ENCODE measurements around the gene STAT5B. TPM values are rescaled to one million over a fixed set of nuclear protein-coding genes. Genes with fewer than 3 reads are reported as not detected.

STAT5B gene
- total and polyA plus RNA-seq, 9 of the 15 experiments (the other 6 are each of a cell fraction or from before 2014, with no cell fraction given) = 20.8 to 176 (median 92.4) TPM

DNA sequence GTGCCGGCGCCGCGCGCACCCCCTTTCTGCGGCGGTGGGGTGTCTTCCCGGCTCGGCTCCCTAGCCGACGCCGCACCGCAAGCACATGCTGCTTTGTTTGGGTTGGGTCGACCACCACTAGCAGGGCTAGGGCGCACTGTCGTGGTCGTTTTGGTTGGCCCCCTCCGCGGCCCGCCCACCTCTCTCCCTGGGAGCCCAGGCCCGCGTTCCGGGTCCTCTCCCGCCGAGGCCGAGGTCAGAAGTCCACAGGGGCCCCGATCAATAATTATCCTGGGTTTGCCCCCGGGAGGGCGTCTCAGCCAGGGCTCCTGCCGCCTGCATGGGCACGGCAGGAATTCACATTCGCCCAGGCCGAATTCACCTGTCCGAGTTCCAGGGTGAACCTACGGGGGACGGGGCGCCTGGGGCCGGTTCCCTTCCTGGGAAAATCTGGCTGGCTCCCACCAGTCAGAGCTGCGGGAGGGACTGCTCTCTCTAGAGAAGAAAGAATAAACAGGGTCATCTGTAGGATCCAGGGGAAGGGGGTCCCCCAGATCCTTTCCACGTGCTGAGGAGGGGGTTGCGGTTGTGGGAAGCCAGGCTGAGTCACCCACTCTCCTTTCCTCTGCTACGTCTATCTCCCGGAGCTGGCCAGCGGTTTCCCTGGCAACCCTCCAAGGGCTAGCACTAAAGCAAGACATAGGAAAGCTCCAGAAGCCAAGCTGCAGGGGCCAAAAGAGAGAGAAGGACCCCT is 584 bp upstream of the STAT5B start (continued):
- TF ChIP-seq MYC (IDR thresholded peaks at IDR 0.05; ENCODE audit: low read depth, low read length) = peak; percentile 91
- TF ChIP-seq MYC (CRISPR knock-in tag; IDR thresholded peaks at IDR 0.05; ENCODE audit: borderline replicate concordance, low read depth) = peak; percentile 54; the same call in 1 of the 2 replicates

DNA sequence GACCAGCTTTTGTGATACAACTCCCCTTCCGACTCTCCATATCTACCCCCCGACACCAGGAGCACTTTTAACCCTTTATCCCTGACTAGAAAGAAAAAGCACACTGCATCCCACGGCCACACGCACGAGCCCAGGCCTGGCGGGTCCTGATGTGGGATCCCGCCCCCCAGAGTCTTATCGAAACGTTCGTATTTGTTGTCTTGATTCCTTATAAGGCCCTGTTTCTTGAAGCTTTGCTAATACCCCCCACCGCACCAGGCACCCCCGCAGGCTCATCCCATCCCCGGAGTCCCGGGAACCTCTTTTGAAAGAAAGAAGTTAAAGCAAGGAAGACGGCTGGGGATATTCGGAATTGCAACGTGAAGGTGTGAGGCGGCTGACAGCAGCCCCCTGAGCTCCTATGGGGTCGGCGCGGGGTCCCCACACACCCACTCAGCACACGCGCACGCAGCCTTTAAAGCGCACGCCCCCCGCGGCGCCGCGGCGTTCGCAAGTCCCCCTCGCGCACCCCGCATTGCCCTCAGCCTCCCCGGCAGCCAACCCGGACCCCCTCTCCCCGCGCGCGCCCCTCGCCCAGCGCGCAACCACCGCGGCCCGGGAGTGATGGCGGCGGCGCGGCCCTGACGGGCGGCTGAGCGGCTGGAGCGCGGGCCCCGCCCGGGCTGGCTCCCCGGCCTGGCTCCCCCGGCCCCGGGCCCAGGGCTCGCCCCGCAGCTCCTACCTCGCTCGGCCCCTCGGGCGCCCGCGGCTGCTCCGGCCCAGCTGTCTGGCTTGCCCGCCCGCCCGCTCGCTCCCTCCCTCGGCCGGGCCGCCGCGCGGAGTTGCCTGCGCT is 448 bp downstream of the STAT5B start:
- Histone ChIP-seq H3K4me1 (replicated peaks in 1 of 2; ENCODE audit: control insufficient read depth in 2 of 2, insufficient read depth in 2 of 2, low read length in 2 of 2) (peaks cover 11 to 22% of the 10 kb centered on the region in 2 experiments; a peak in 4 of 5 replicates), H3K4me2 (ENCODE audit: insufficient read depth, low read length) (peak overlapping the region; percentile 95), H3K27me3 (ENCODE audit: control insufficient read depth in 2 of 2, insufficient read depth in 2 of 2, low read length in 2 of 2) (no peaks in the 10 kb centered on the region), H3K9me1 (ENCODE audit: control insufficient read depth, insufficient read depth, low read length) (no peaks in the 10 kb centered on the region), H3K4me3 (peak overlapping the region; percentile 81), H2AFZ (ENCODE audit: low read depth, low read length) (no peak overlapping the region), H4K20me1 (replicated peaks; ENCODE audit: control insufficient read depth, insufficient read depth, low read length) (no peaks in the 10 kb centered on the region), H3K79me2 (ENCODE audit: control insufficient read depth, insufficient read depth, low read length) (peaks cover 82% of the 10 kb centered on the region), H3K27ac (ENCODE audit: extremely low read depth, low read depth, low read length) (peak overlapping the region; percentile 93), H3K9me3 (replicated peaks; ENCODE audit: control insufficient read depth, insufficient read depth, low read depth, low read length) (no peaks in the 10 kb centered on the region), H3K9ac (ENCODE audit: insufficient read depth in 1 of 2, low read depth in 2 of 2, low read length in 2 of 2) (peak overlapping the region; percentile 84 to 95), H3K36me3 (ENCODE audit: control insufficient read depth, insufficient read depth, low read length) (peaks cover 36% of the 10 kb centered on the region)
- ATAC-seq = peak; percentile 36
- ChIA-PET POLR2A (interaction anchor here (0.5 to 2.5 kb wide), 14 partner anchors 9 to 1949 kb away, joined by 3 to 11 read pairs (median 4); partner anchors contain the start of genes STAT3 and STAT5A), CTCF (ENCODE audit: low intra/inter-chr PET ratio) (no interaction called here)
- peak; percentile 77 for FAIRE-seq
- no TSS peak for BruUV-seq (replicated peaks)
- in situ Hi-C loops (cut with MboI) = no loop called here
- peak; percentile 47 to 90 (median 60) for DNase-seq (ENCODE audit: extremely low read depth in 1 of 4, low spot score in 3 of 4)
- intact Hi-C loops (cut with micrococcal nuclease) = loop anchor here (1.0 kb wide), 1 partner anchor 37 kb away; no protein-coding TSS in a partner anchor
- WGBS (ENCODE audit: insufficient coverage, low coverage, missing lambda C conversion rate) = under 1% methylated on average over 43 of the region's 82 CpGs
- TF ChIP-seq BCOR (IDR thresholded peaks at IDR 0.05) = no peak
- TF ChIP-seq, protein P1, sequence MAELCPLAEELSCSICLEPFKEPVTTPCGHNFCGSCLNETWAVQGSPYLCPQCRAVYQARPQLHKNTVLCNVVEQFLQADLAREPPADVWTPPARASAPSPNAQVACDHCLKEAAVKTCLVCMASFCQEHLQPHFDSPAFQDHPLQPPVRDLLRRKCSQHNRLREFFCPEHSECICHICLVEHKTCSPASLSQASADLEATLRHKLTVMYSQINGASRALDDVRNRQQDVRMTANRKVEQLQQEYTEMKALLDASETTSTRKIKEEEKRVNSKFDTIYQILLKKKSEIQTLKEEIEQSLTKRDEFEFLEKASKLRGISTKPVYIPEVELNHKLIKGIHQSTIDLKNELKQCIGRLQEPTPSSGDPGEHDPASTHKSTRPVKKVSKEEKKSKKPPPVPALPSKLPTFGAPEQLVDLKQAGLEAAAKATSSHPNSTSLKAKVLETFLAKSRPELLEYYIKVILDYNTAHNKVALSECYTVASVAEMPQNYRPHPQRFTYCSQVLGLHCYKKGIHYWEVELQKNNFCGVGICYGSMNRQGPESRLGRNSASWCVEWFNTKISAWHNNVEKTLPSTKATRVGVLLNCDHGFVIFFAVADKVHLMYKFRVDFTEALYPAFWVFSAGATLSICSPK (IDR thresholded peaks at IDR 0.05; ENCODE audit: borderline replicate concordance) = 0 out of 2 replicates have a peak, but pooled peaks have one; percentile 86
- TF ChIP-seq SMARCA5 (IDR thresholded peaks at IDR 0.05) = no peak
- TF ChIP-seq RCOR1 (IDR thresholded peaks at IDR 0.05; ENCODE audit: borderline replicate concordance in 1 of 2, low read depth in 2 of 2, low read length in 2 of 2) = peak in 1 of 2 experiments; percentile 32; a peak in 2 of 4 replicates
- TF ChIP-seq, protein P2, sequence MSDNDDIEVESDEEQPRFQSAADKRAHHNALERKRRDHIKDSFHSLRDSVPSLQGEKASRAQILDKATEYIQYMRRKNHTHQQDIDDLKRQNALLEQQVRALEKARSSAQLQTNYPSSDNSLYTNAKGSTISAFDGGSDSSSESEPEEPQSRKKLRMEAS (CRISPR knock-in tag; IDR thresholded peaks at IDR 0.05) = peak; percentile 56
- TF ChIP-seq, protein P3, sequence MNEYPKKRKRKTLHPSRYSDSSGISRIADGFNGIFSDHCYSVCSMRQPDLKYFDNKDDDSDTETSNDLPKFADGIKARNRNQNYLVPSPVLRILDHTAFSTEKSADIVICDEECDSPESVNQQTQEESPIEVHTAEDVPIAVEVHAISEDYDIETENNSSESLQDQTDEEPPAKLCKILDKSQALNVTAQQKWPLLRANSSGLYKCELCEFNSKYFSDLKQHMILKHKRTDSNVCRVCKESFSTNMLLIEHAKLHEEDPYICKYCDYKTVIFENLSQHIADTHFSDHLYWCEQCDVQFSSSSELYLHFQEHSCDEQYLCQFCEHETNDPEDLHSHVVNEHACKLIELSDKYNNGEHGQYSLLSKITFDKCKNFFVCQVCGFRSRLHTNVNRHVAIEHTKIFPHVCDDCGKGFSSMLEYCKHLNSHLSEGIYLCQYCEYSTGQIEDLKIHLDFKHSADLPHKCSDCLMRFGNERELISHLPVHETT (CRISPR knock-in tag; conservative IDR thresholded peaks at IDR 0.05 in 1 of 2, IDR thresholded peaks at IDR 0.05 in 1 of 2) = peak in 1 of 2 experiments; percentile 4; a peak in 1 of 4 replicates
- TF ChIP-seq SUPT5H (IDR thresholded peaks at IDR 0.05) = peak; percentile 81
- peak in 1 of 2 experiments; percentile 75; a peak in 2 of 4 replicates for TF ChIP-seq HDAC1 (IDR thresholded peaks at IDR 0.05)
- no peak for TF ChIP-seq FOXK1 (CRISPR knock-in tag; IDR thresholded peaks at IDR 0.05; ENCODE audit: borderline replicate concordance)
- peak; percentile 66; the same call in 1 of the 2 replicates for TF ChIP-seq POLR2H (tag; IDR thresholded peaks at IDR 0.05; ENCODE audit: low read depth)
- TF ChIP-seq NRF1 (conservative IDR thresholded peaks at IDR 0.05 in 1 of 2, IDR thresholded peaks at IDR 0.05 in 1 of 2) = peak; percentile 25 to 31; a peak in 2 of 4 replicates
- 0 out of 4 replicates have a peak, but pooled peaks of 1 of the 2 experiments have one; percentile 9 for TF ChIP-seq TBL1XR1 (IDR thresholded peaks at IDR 0.05; ENCODE audit: low read length in 2 of 2)

All from K562 (cell line).